ENCODE results near the gene GSE1. TPM values are rescaled to one million over a fixed set of nuclear protein-coding genes. Genes with fewer than 3 reads are reported as not detected.

The GSE1 gene
- total and polyA plus RNA-seq, 8 donors, result 84.8 to 148 (median 112) TPM

DNA sequence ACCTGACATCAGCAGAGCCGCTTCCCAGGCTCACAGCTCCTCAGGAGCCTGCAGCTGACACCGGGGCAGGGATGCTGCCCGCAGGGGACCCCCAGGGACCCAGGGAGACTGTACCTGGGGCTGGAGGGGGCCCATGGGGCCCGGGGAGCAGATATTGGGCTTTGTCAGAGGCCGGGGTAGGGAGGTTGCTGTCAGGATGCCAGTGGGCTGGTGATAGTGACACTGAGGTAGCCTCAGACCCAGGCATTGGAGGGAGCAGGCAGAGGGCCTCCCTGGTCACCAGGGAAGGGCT lies 15.1 kb downstream of the GSE1 start:
- no peak for ATAC-seq
- H3K27ac ChIP-seq, result no peak overlapping the region
- no peak for DNase-seq
- TF ChIP-seq, protein P1, sequence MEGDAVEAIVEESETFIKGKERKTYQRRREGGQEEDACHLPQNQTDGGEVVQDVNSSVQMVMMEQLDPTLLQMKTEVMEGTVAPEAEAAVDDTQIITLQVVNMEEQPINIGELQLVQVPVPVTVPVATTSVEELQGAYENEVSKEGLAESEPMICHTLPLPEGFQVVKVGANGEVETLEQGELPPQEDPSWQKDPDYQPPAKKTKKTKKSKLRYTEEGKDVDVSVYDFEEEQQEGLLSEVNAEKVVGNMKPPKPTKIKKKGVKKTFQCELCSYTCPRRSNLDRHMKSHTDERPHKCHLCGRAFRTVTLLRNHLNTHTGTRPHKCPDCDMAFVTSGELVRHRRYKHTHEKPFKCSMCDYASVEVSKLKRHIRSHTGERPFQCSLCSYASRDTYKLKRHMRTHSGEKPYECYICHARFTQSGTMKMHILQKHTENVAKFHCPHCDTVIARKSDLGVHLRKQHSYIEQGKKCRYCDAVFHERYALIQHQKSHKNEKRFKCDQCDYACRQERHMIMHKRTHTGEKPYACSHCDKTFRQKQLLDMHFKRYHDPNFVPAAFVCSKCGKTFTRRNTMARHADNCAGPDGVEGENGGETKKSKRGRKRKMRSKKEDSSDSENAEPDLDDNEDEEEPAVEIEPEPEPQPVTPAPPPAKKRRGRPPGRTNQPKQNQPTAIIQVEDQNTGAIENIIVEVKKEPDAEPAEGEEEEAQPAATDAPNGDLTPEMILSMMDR (IDR thresholded peaks at IDR 0.05), result no peak
- peaks cover 0 to 47% of the 10 kb centered on the region in 2 donors for H3K4me1 ChIP-seq
- intact Hi-C loops (cut with DNase I), result no loop called here
- H3K4me3 ChIP-seq, result no peak overlapping the region
- H3K9me3 ChIP-seq, result peaks cover 0 to 12% of the 10 kb centered on the region in 2 donors
- H3K27me3 ChIP-seq, result no peaks in the 10 kb centered on the region
- peaks cover 0 to 19% of the 10 kb centered on the region in 2 donors for H3K36me3 ChIP-seq

GRCh38 chr16:85628645-85629044 lies 15.5 kb downstream of the GSE1 start:
- Histone ChIP-seq H3K27ac (no peak overlapping the region), H3K4me1 (peaks cover 0 to 43% of the 10 kb centered on the region in 2 donors), H3K9me3 (peaks cover 0 to 12% of the 10 kb centered on the region in 2 donors), H3K36me3 (peaks cover 0 to 22% of the 10 kb centered on the region in 2 donors), H3K4me3 (no peak overlapping the region), H3K27me3 (no peaks in the 10 kb centered on the region)
- TF ChIP-seq, protein P1 (IDR thresholded peaks at IDR 0.05), result no peak
- intact Hi-C loops (cut with DNase I), result no loop called here
- ATAC-seq (no peak), DNase-seq (no peak)

GRCh38 chr16:85629326-85629725 lies 16.2 kb downstream of the GSE1 start:
- peaks cover 0 to 12% of the 10 kb centered on the region in 2 donors for H3K9me3 ChIP-seq
- no peak overlapping the region for H3K27ac ChIP-seq
- DNase-seq, result no peak
- no peaks in the 10 kb centered on the region for H3K27me3 ChIP-seq
- H3K36me3 ChIP-seq, result peaks cover 0 to 27% of the 10 kb centered on the region in 2 donors
- intact Hi-C loops (cut with DNase I), result no loop called here
- TF ChIP-seq, protein P1 (IDR thresholded peaks at IDR 0.05), result no peak
- H3K4me3 ChIP-seq, result no peak overlapping the region
- peaks cover 0 to 42% of the 10 kb centered on the region in 2 donors for H3K4me1 ChIP-seq
- no peak for ATAC-seq

- DNase-seq (no peak), ATAC-seq (no peak)
- intact Hi-C loops (cut with DNase I), result no loop called here
- Histone ChIP-seq H3K4me3 (no peak overlapping the region), H3K36me3 (peaks cover 0 to 28% of the 10 kb centered on the region in 2 donors), H3K27me3 (no peaks in the 10 kb centered on the region), H3K4me1 (peaks cover 0 to 37% of the 10 kb centered on the region in 2 donors), H3K9me3 (peaks cover 0 to 12% of the 10 kb centered on the region in 2 donors), H3K27ac (no peak overlapping the region)
- TF ChIP-seq, protein P1 (IDR thresholded peaks at IDR 0.05), result no peak
Observed at GRCh38 chr16:85629853-85630252, 16.7 kb downstream of the GSE1 start.

DNA sequence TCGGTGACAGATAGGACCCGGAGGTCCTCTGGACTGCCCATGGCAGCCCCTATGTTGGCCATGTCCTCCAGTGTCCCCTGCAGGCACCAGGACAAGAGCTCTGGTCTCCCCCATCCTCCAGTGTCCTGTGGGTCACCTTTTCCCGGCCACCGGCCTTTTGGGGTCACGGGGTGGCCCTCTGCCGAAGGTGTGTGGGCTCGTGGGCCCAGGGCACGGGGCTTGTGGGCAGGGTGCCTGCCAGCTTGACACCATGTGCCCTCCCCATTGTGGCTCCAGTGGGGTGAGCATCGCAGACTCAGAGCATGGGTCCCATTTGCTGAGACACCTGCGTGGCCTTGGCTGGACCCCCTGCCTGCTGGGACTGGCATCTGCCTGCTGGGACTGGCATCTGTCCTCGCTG lies 18.1 kb downstream of the GSE1 start:
- Histone ChIP-seq H3K4me1 (peaks cover 0 to 23% of the 10 kb centered on the region in 2 donors), H3K4me3 (no peak overlapping the region), H3K27ac (no peak overlapping the region), H3K27me3 (no peaks in the 10 kb centered on the region), H3K36me3 (peaks cover 0 to 32% of the 10 kb centered on the region in 2 donors), H3K9me3 (peaks cover 0 to 12% of the 10 kb centered on the region in 2 donors)
- DNase-seq (no peak), ATAC-seq (no peak)
- intact Hi-C loops (cut with DNase I), result no loop called here
- TF ChIP-seq, protein P1 (IDR thresholded peaks at IDR 0.05), result no peak

Data from left lung (tissue), 10 donors.